SK-N-MC (cell line): Measurements from ENCODE around the gene NYAP1.
"Not testable (repeated sequence)": the region's sequence is repeated elsewhere in the genome, so short reads cannot be mapped to it uniquely, and the experiment has no call there.

Source experiments
- DNase-seq: peaks from one replicate; pipeline ENCODE4 v3.0.0-alpha.2; 2011; ENCODE audit warnings: low read depth, low spot score
- H3K27ac ChIP-seq: fragments of 200-600 bp; sonication (generic); 2 replicates; pipeline ENCODE4 v1.5.1; 2016; ENCODE audit warnings: mixed run types
- H3K36me3 ChIP-seq: fragments of 200-600 bp; sonication (generic); 2 replicates; pipeline ENCODE4 v1.6.1; 2017; ENCODE audit warnings: antibody characterized with exemption, low read length, mixed read lengths; ENCODE audit not compliant: insufficient read depth
- H3K4me3 ChIP-seq: fragments of 200-600 bp; sonication (generic); 2 replicates; pipeline ENCODE4 v1.5.1; 2016
- H3K9ac ChIP-seq: fragments of 200-600 bp; sonication (generic); 2 replicates; pipeline ENCODE4 v1.8.0; 2017; ENCODE audit warnings: mixed run types, mixed read lengths; ENCODE audit not compliant: insufficient read length
- H3K9me3 ChIP-seq: fragments of 200-600 bp; sonication (generic); 2 replicates; pipeline ENCODE4 v1.6.1; 2017; ENCODE audit warnings: low read depth, mild to moderate bottlenecking, antibody characterized with exemption, low read length, moderate library complexity, mixed read lengths
- EZH2 ChIP-seq: fragments of 200-600 bp; sonication (generic); IDR thresholded peaks from one replicate; pipeline ENCODE4 v1.6.1; 2017; ENCODE audit warnings: antibody characterized with exemption
- FOXP2 ChIP-seq: optimal IDR thresholded peaks from 2 replicates; pipeline ENCODE3; 2011; ENCODE audit warnings: mild to moderate bottlenecking, moderate library complexity; ENCODE audit not compliant: insufficient read depth; ENCODE audit errors: extremely low read length, control extremely low read depth
- POLR2AphosphoS5 ChIP-seq: IDR thresholded peaks from 2 replicates; pipeline ENCODE4 v1.6.1; 2012; ENCODE audit warnings: mild to moderate bottlenecking, low read depth, low read length, borderline replicate concordance

Gene NYAP1

DNA sequence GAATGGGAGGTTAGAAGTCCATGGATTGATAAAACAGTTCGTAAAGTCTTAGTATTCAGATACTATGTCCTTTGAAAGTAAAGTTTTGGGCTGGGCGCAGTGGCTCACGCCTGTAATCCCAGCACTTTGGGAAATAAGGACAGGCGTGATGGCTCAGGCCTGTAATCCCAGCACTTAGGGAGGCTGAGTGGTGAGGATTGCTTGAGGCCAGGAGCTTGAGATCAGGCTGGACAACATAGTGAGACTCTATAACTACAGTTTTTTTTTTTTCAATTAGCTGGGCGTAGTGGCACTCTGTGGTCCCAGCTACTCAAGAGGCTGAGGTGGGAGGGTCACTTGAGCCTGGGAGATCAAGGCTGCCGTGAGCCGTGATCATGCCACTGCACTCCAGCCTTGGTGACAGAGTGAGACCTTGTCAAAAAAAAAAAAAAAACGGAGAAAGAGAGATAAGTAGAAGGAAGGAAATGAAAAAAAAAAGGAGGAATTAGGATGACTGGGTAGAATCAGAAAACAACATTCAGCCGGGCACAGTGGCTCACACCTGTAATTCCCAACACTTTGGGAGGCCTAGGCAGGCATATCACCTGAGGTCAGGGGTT is 29.6 kb downstream of the NYAP1 start:
- no peaks in the 10 kb centered on the region for H3K9me3 ChIP-seq
- no peaks in the 10 kb centered on the region for H3K36me3 ChIP-seq
- no peak for DNase-seq
- H3K4me3 ChIP-seq, result no peak overlapping the region
- TF ChIP-seq EZH2, result no peak
- no peak overlapping the region for H3K9ac ChIP-seq
- H3K27ac ChIP-seq, result no peak overlapping the region

GRCh38 chr7:100515072-100515532 is 31.4 kb downstream of the NYAP1 start:
- H3K27ac ChIP-seq, result peak overlapping the region; percentile 97

DNA sequence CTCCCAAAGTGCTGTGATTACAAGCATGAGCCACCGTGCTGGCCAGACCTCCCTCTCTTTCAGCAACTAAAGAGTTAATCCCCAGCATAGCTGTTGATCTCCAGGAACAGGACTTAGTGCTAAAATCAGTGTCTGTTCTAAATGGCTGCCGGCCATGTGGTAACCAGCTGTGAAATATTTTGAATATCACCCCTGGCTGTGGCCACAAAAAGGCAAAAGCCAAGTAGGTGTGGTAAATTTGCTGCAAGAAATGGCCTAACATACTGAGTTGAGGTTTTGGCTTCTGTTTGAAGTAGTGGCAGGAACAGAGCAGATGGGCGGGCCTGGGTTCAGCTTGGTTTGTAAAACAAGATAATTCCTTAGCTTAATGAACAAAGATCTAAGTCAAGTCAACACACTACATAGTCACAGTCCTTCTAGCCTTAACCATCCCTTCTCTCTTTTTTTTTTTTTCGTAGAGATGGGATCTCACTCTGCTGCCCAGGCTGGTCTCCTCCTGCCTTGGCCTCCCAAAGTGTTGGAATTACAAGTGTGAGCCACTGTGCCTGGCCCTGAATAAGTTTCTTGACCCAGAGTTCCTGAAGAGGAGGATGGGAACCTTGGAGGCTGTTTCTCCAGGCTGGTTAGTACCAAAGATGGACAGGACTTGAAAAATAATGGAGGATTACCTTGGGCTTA is 32.5 kb downstream of the NYAP1 start:
- peak; percentile 28 for DNase-seq
- peak overlapping the region; percentile 97 for H3K27ac ChIP-seq
- no peak for TF ChIP-seq FOXP2
- TF ChIP-seq POLR2AphosphoS5, result peak; percentile 23; the same call in 1 of the 2 replicates
- TF ChIP-seq EZH2, result no peak
- no peaks in the 10 kb centered on the region for H3K36me3 ChIP-seq
- H3K9me3 ChIP-seq, result no peaks in the 10 kb centered on the region
- H3K9ac ChIP-seq, result peak overlapping the region; percentile 53
- H3K4me3 ChIP-seq, result 0 out of 2 replicates have a peak overlapping the region, but pooled peaks have one; percentile 33

More at GRCh38 chr7:100515072-100515532, 31.4 kb downstream of the NYAP1 start:
- Histone ChIP-seq H3K9ac (peak overlapping the region; percentile 30), H3K4me3 (peak overlapping the region; percentile 39), H3K36me3 (no peaks in the 10 kb centered on the region), H3K9me3 (no peaks in the 10 kb centered on the region)
- TF ChIP-seq EZH2, result no peak
- no peak for TF ChIP-seq FOXP2
- TF ChIP-seq POLR2AphosphoS5, result peak; percentile 42; the same call in 1 of the 2 replicates
- peak; percentile 90 for DNase-seq

DNA sequence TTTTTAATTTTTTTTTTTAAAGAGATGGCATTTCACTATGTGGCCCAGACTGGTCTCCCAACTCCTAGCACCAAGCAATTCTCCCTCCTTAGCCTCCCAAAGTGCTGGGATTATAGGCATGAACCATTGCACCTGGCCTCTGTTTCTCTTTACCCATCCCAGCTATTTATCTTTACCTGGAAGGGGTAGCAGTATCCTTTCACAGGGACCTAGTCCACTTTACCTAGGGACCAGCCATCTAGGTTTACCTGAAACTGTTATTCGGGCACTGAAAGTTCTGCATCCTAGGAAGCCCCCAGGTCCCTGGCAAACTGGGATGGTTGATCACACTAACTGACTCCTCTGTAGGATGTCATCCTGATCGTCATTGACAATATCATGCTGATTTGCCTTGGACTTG is 33.6 kb downstream of the NYAP1 start:
- no peaks in the 10 kb centered on the region for H3K9me3 ChIP-seq
- H3K36me3 ChIP-seq, result no peaks in the 10 kb centered on the region
- H3K27ac ChIP-seq, result no peak overlapping the region
- DNase-seq, result no peak
- H3K4me3 ChIP-seq, result no peak overlapping the region
- no peak overlapping the region for H3K9ac ChIP-seq
- TF ChIP-seq POLR2AphosphoS5, result no peak
- no peak for TF ChIP-seq FOXP2
- no peak for TF ChIP-seq EZH2

DNA sequence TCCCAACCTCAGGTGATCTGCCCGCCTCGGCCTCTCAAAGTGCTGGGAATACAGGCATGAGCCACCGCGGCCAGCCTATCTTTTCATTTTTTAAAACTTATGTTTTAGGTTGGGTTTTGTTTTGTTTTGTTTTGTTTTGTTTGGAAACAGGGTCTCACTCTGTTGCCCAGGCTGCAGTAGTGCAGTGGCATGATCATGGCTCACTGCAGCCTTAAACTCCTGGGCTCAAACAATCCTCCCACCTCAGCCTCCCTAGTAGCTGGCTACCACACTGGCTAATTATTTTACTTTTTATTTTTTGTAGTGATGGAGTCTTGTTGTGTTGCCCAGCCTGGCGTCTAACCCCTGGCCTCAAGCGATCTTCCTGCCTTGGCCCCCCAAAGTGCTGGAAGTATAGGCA is 35.9 kb downstream of the NYAP1 start:
- Histone ChIP-seq H3K4me3 (no peak overlapping the region), H3K27ac (0 out of 2 replicates have a peak overlapping the region, but pooled peaks have one; percentile 48), H3K9me3 (no peaks in the 10 kb centered on the region), H3K36me3 (no peaks in the 10 kb centered on the region), H3K9ac (no peak overlapping the region)
- no peak for DNase-seq
- TF ChIP-seq FOXP2 (no peak), POLR2AphosphoS5 (no peak), EZH2 (no peak)

GRCh38 chr7:100520138-100520537 is 36.4 kb downstream of the NYAP1 start:
- Histone ChIP-seq H3K9ac (no peak overlapping the region), H3K36me3 (no peaks in the 10 kb centered on the region), H3K4me3 (no peak overlapping the region), H3K27ac (0 out of 2 replicates have a peak overlapping the region, but pooled peaks have one; percentile 48), H3K9me3 (no peaks in the 10 kb centered on the region)
- TF ChIP-seq EZH2 (no peak), POLR2AphosphoS5 (no peak), FOXP2 (no peak)
- no peak for DNase-seq

DNA sequence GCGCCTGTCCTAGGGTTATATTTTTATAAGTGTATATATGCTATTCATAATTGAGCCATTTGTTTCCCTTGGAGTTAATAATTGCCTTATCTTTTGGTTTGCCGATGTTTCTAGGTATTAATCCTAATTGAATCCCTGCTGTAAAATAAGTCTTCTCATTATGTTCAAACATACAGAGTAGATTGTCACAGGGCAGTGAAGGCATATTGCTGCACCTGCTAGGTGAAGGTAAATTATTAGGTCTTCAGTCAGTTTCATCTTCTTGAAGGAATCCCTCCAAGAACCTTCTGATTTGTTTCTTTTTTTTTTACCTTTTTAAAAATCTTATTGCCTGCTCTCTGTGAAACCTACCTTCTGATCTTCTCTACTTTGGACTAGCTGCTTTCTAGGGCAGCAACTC is 37.3 kb downstream of the NYAP1 start:
- no peaks in the 10 kb centered on the region for H3K36me3 ChIP-seq
- no peak for DNase-seq
- no peak overlapping the region for H3K9ac ChIP-seq
- H3K4me3 ChIP-seq, result no peak overlapping the region
- no peaks in the 10 kb centered on the region for H3K9me3 ChIP-seq
- no peak for TF ChIP-seq FOXP2
- no peak overlapping the region; the same call in 1 of the 2 replicates for H3K27ac ChIP-seq

DNA sequence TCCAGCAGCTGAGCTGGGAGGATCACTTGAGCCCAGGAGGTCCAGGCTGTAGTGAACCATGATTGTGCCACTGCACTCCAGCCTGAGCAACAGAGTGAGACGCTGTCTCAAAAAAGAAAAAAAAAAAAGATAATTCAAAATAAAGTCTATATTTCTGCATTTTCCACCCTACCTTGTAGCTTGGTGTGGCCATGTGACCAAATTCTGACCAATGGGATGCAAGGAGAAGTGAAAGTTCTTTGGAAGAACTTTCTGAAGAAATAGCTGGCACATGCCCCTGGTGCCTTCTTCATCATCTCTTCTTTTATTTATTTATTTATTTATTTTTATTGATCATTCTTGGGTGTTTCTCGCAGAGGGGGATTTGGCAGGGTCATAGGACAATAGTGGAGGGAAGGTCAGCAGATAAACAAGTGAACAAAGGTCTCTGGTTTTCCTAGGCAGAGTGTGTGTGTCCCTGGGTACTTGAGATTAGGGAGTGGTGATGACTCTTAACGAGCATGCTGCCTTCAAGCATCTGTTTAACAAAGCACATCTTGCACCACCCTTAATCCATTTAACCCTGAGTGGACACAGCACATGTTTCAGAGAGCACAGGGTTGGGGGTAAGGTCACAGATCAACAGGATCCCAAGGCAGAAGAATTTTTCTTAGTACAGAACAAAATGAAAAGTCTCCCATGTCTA is 38.3 kb downstream of the NYAP1 start:
- H3K4me3 ChIP-seq, H3K36me3 ChIP-seq, H3K9me3 ChIP-seq, H3K9ac ChIP-seq, DNase-seq: not testable (repeated sequence)
- peak overlapping the region; percentile 44; the same call in 1 of the 2 replicates for H3K27ac ChIP-seq

DNA sequence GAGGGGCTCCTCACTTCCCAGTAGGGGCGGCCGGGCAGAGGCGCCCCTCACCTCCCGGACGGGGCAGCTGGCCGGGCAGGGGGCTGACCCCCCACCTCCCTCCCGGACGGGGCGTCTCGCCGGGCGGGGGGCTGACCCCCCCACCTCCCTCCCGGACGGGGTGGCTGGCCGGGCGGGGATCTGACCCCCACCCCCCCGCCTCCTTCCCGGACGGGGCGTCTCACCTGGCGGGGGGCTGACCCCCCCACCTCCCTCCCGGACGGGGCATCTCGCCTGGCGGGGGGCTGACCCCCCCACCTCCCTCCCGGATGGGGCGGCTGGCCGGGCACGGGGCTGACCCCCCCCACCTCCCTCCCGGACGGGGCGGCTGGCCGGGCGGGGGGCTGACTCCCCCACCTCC is 39.5 kb downstream of the NYAP1 start:
- DNase-seq, H3K9ac ChIP-seq, H3K27ac ChIP-seq, H3K4me3 ChIP-seq, H3K36me3 ChIP-seq, H3K9me3 ChIP-seq: not testable (repeated sequence)

DNA sequence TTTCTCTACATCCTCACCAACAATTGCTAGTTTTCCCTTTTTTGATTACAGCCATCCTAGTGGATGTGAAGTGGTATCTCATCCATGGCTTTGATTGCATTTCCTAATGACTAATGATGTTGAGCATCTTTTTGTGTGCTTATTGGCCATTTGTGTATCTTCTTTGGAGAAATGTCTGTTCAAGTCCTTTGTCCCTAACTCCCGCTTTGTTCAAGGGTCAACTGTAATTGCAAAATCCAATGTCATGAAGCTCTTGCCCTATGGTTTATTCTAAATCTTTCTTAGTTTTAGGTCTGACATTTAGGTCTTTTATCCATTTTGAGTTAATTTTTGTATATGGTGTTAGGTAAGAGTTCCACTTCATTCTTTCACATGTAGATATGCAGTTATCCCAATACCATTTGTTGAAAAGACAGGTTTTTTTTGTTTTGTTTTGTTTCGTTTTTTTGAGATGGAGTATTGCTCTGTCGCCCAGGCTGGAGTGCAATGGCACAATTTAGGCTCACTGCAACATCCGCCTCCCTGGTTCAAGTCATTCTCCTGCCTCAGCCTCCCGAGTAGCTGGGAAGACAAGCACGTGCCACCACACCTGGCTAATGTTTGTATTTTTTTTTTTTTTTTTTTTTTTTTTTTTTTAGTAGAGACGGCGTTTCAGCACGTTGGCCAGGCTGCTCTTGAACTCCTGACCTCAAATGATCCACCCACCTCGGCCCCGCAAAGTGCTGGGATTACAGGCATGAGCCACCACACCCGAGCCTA is 44.6 kb downstream of the NYAP1 start:
- H3K9ac ChIP-seq, H3K27ac ChIP-seq, H3K36me3 ChIP-seq, DNase-seq, H3K9me3 ChIP-seq, H3K4me3 ChIP-seq: not testable (repeated sequence)
